ENCODE measurements around the gene PSMG2. TPM values are rescaled to one million over a fixed set of nuclear protein-coding genes. Genes with fewer than 3 reads are reported as not detected.

PSMG2 gene
- total and polyA plus RNA-seq, 4 donors: 60.0 to 77.5 (median 73.4) TPM

DNA sequence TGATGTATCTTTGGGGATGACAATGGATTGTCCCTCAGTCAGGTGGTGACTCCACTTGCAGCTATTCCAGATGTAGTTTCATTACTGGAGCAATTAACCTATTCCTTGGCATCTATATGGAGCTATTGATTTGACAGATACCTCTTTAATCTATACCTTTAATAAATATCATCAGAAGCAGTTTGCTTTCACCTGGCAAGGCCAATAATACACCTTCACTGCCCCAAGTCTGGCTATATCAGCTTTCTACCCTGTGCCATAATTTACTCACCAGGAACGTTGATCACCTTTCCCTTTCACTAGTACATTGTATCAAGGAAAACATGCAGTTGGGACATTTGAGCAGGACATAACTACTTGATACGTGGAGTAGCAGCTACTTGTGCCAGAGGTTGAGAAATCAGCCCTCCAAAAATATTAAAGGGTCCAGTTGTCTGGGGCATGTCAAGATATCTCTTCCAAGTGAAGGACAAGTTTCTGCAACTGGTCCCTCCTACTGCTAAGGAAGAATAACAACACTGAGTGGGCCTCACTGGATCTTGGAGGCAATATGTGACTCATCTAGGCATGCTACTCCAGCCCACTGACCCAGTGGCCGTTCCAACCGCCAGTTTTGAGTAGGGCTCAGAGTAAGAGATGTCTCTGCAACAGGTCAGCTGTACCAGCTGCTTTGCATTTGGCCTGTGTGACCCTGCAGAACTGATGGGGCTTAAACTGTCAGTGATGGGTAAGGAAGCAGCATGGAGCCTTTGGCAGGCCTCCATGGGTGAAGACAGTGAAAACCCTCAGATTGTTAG, 67.0 kb downstream of the PSMG2 start:
- no peak for DNase-seq (ENCODE audit: low read depth in 4 of 6, low spot score in 6 of 6)
- Histone ChIP-seq H3K36me3 (ENCODE audit: control insufficient read depth, insufficient read depth, low read length) (no peaks in the 10 kb centered on the region), H3K4me1 (ENCODE audit: control insufficient read depth, insufficient read depth, low read length) (no peaks in the 10 kb centered on the region), H3K9me3 (ENCODE audit: control insufficient read depth, insufficient read depth, low read length) (no peaks in the 10 kb centered on the region), H3K4me3 (ENCODE audit: low read depth, low read length) (no peak overlapping the region), H3K27ac (ENCODE audit: low read depth, low read length) (no peak overlapping the region), H3K27me3 (ENCODE audit: control insufficient read depth, insufficient read depth, low read length) (no peaks in the 10 kb centered on the region)
- WGBS (ENCODE audit: insufficient coverage): 100% methylated on average over 2 of the region's 4 CpGs

DNA sequence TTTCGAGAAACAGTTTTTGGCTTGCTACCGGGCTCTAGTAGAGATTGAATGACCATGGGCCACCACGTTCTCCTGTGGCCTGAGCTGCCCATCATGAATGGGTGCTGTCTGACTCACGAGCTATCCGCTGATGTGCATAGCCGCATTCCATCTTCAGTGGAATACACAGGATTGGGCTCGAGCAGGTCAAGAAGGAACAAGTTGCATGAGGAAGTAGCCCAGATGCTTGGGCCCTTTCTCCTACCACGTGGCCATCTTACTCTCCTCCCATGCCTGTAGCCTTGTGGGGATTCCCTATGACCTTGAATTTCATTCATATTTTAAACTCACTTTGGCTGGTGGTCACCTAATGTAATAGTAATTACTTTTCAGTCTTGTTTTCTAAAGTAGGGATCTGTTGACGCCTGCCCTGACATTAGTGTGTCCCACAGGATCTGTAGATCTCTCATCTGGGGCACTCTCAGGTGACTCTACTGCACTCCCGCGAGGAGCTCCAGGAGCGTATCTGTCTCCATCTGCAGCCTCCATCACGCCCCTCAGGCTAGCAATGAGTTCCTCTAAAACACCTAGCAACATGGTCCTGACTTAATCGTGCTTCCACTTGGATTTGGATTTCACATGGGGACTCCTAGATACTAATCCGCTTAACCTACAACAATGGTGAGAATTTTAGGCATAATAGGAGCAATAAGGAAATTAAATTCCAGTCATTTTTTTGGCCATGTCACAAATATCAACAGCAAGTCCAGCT, 67.8 kb downstream of the PSMG2 start:
- H3K9me3 ChIP-seq (ENCODE audit: control insufficient read depth, insufficient read depth, low read length): no peaks in the 10 kb centered on the region
- no peak for DNase-seq (ENCODE audit: low read depth in 4 of 6, low spot score in 6 of 6)
- H3K27ac ChIP-seq (ENCODE audit: low read depth, low read length): no peak overlapping the region
- no peaks in the 10 kb centered on the region for H3K27me3 ChIP-seq (ENCODE audit: control insufficient read depth, insufficient read depth, low read length)
- no peaks in the 10 kb centered on the region for H3K4me1 ChIP-seq (ENCODE audit: control insufficient read depth, insufficient read depth, low read length)
- no peak overlapping the region for H3K4me3 ChIP-seq (ENCODE audit: low read depth, low read length)
- H3K36me3 ChIP-seq (ENCODE audit: control insufficient read depth, insufficient read depth, low read length): no peaks in the 10 kb centered on the region
- 94% methylated on average over 12 of the region's 15 CpGs for WGBS (ENCODE audit: insufficient coverage)

DNA sequence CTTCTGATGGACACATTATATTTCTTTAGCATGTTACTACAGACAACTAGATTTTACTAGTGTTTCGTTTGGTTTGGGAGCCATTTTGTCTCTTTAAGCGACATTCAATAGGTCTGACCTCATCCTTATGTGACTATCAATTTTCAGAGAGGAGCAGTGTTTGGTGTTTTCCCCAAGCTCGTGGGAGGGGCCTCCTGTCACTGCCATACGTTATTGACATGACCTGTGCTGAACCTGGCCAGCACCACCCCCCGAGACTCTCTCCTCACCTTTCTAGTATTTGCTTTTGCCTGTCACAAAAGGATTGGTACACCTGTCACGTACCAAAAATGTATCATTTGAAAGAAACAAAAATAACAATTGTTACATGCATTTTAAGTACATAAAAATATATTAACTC, 69.3 kb downstream of the PSMG2 start:
- Histone ChIP-seq H3K9me3 (ENCODE audit: control insufficient read depth, insufficient read depth, low read length) (no peaks in the 10 kb centered on the region), H3K36me3 (ENCODE audit: control insufficient read depth, insufficient read depth, low read length) (no peaks in the 10 kb centered on the region), H3K4me1 (ENCODE audit: control insufficient read depth, insufficient read depth, low read length) (no peaks in the 10 kb centered on the region), H3K27me3 (ENCODE audit: control insufficient read depth, insufficient read depth, low read length) (no peaks in the 10 kb centered on the region), H3K27ac (ENCODE audit: low read depth, low read length) (no peak overlapping the region), H3K4me3 (ENCODE audit: low read depth, low read length) (no peak overlapping the region)
- no peak for DNase-seq (ENCODE audit: low read depth in 4 of 6, low spot score in 6 of 6)
- 83% methylated on average over 4 of the region's 6 CpGs for WGBS (ENCODE audit: insufficient coverage)

DNA sequence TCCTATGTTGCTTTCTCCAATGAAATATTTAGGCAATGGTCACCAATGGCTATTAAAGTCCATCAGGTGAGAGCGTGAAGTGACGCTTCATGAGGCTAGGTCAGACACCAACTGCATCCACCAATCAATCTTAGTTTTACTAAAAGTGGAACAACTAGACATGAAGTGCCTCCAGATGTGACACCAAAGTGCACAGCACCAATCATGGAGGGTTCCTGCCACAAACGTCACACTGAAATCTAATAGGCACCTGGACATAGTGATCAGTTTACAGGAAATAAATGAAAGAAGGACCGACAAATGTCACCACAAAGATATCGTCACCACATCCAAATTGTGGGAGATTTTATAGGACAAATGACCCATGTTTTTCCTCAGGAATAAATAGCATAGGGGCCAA, 70.5 kb downstream of the PSMG2 start:
- H3K27ac ChIP-seq (ENCODE audit: low read depth, low read length): no peak overlapping the region
- H3K36me3 ChIP-seq (ENCODE audit: control insufficient read depth, insufficient read depth, low read length): no peaks in the 10 kb centered on the region
- no peaks in the 10 kb centered on the region for H3K4me1 ChIP-seq (ENCODE audit: control insufficient read depth, insufficient read depth, low read length)
- 87% methylated on average over 3 of the region's 5 CpGs for WGBS (ENCODE audit: insufficient coverage)
- H3K27me3 ChIP-seq (ENCODE audit: control insufficient read depth, insufficient read depth, low read length): no peaks in the 10 kb centered on the region
- DNase-seq (ENCODE audit: low read depth in 4 of 6, low spot score in 6 of 6): no peak
- no peaks in the 10 kb centered on the region for H3K9me3 ChIP-seq (ENCODE audit: control insufficient read depth, insufficient read depth, low read length)
- no peak overlapping the region for H3K4me3 ChIP-seq (ENCODE audit: low read depth, low read length)

DNA sequence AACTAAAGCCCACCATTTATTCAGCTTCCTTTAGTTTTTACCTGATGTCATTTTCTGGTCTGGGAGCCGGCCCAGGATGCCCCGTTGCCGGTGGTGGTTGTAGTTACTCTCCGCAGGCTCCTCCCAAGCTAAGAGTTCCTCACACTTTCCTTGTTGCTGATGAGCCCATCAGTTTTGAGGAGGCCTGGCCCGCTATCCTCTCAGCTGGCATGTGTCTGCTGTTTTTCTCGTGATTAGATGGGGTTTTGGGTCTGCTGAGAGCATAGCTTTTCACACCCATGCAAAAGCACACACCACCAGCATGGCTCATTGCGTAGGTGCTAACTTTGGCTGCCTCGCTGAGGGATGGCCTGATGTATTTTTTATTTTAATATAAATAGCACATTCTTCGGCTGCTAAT, 72.1 kb downstream of the PSMG2 start:
- Histone ChIP-seq H3K4me1 (ENCODE audit: control insufficient read depth, insufficient read depth, low read length) (no peaks in the 10 kb centered on the region), H3K36me3 (ENCODE audit: control insufficient read depth, insufficient read depth, low read length) (no peaks in the 10 kb centered on the region), H3K9me3 (ENCODE audit: control insufficient read depth, insufficient read depth, low read length) (no peaks in the 10 kb centered on the region), H3K4me3 (ENCODE audit: low read depth, low read length) (no peak overlapping the region), H3K27me3 (ENCODE audit: control insufficient read depth, insufficient read depth, low read length) (no peaks in the 10 kb centered on the region), H3K27ac (ENCODE audit: low read depth, low read length) (no peak overlapping the region)
- WGBS (ENCODE audit: insufficient coverage): 83% methylated on average over 1 of the region's 9 CpGs
- no peak for DNase-seq (ENCODE audit: low read depth in 4 of 6, low spot score in 6 of 6)

Small RNA genes within 50 kb of the gene (small RNA-seq; reads per million reads assigned to genes)
- gene RF00019 (ENCODE audit: low replicate concordance): not detected

Other genes starting within 250 kb of the PSMG2 start
- 10 to 100 TPM; 46.9 to 61.3 TPM for gene SPIRE1, start 44.9 kb upstream of the PSMG2 start, total RNA-seq
- gene SPIRE1, start 44.9 kb upstream of the PSMG2 start, polyA plus RNA-seq (ENCODE audit: insufficient read length in 2 of 2): 10 to 100 TPM; 51.3 to 64.2 TPM
- 10 to 100 TPM; 11.2 to 12.4 TPM for gene CEP76, start 319 bp upstream of the PSMG2 start, total RNA-seq
- 10 to 100 TPM in 1 of 2 donors, 1 to 10 TPM in 1; 9.6 to 11.2 TPM for gene CEP76, start 319 bp upstream of the PSMG2 start, polyA plus RNA-seq (ENCODE audit: insufficient read length in 2 of 2)
- gene PTPN2, start 181.2 kb downstream of the PSMG2 start, total RNA-seq: 10 to 100 TPM; 28.4 to 40.9 TPM
- gene PTPN2, start 181.2 kb downstream of the PSMG2 start, polyA plus RNA-seq (ENCODE audit: insufficient read length in 2 of 2): 10 to 100 TPM; 31.2 to 31.4 TPM
- gene SEH1L, start 245.0 kb downstream of the PSMG2 start, total RNA-seq: 10 to 100 TPM; 22.8 to 29.8 TPM
- 10 to 100 TPM; 33.6 to 37.1 TPM for gene SEH1L, start 245.0 kb downstream of the PSMG2 start, polyA plus RNA-seq (ENCODE audit: insufficient read length in 2 of 2)

All from spinal cord (tissue), 10 donors.